22Rv1 (cell line): ENCODE measurements around the gene ADGRG6.

Experiments
- CTCF ChIP-seq: fragments of 450-650 bp; IDR thresholded peaks from 2 replicates; pipeline ENCODE4 v1.5.1; 2017; ENCODE audit warnings: mild to moderate bottlenecking
- ZFX ChIP-seq: fragments of 450-650 bp; IDR thresholded peaks from 2 replicates; pipeline ENCODE4 v1.6.1; 2017; ENCODE audit warnings: antibody characterized with exemption, borderline replicate concordance

GRCh38 chr6:142322066-142322465, 20.3 kb downstream of the ADGRG6 start:
- TF ChIP-seq CTCF (no peak), ZFX (no peak)
